Gastroesophageal sphincter (tissue), 4 donors: ENCODE measurements around the gene RPL13. TPM values are rescaled to one million over a fixed set of nuclear protein-coding genes. Genes with fewer than 3 reads are reported as not detected.

Source experiments
- ATAC-seq: fragments of 150-250 bp; one replicate; pipeline ENCODE4 v1.9.1; 2016; ENCODE audit warnings: mild to moderate bottlenecking, moderate library complexity
- H3K27ac ChIP-seq, 4 donors: fragments of 200-600 bp; sonication (generic) in 3 of 4; 1 replicate in 3 of 4; 2 replicates in 1 of 4; pipeline ENCODE4 v1.5.1; 2016 to 2019
- H3K27me3 ChIP-seq: fragments of 200-600 bp; sonication (generic); one replicate; pipeline ENCODE4 v1.5.1; 2019
- H3K36me3 ChIP-seq, 2 donors: fragments of 200-600 bp; sonication (generic); one replicate each; pipeline ENCODE4 v1.5.1; 2019; ENCODE audit warnings: control low read depth in 1 of 2
- H3K4me1 ChIP-seq, 3 donors: fragments of 200-600 bp; sonication (generic); 1 replicate in 2 of 3; 2 replicates in 1 of 3; pipeline ENCODE4 v1.5.1; 2016 to 2019; ENCODE audit warnings: control low read depth in 2 of 3
- H3K4me3 ChIP-seq, 2 donors: fragments of 200-600 bp; sonication (generic); one replicate each; pipeline ENCODE4 v1.5.1; 2019; ENCODE audit warnings: mild to moderate bottlenecking in 1 of 2, moderate library complexity in 1 of 2
- H3K9me3 ChIP-seq, 3 donors: fragments of 200-600 bp; sonication (generic); one replicate each; pipeline ENCODE4 v1.5.1; 2017 to 2019; ENCODE audit warnings: control low read depth in 2 of 3
- EP300 ChIP-seq: sonication (generic); formaldehyde crosslinking; IDR thresholded peaks from one replicate; pipeline ENCODE4 v1.6.1; 2017; ENCODE audit warnings: antibody characterized with exemption, mild to moderate bottlenecking
- POLR2A ChIP-seq, 2 donors: fragments of 450-650 bp; IDR thresholded peaks; one replicate each; pipeline ENCODE4 v1.6.1; 2017; ENCODE audit warnings: antibody characterized with exemption in 2 of 2, mild to moderate bottlenecking in 2 of 2, moderate library complexity in 1 of 2
- POLR2AphosphoS5 ChIP-seq: sonication (generic); formaldehyde crosslinking; IDR thresholded peaks from one replicate; pipeline ENCODE4 v1.6.1; 2017; ENCODE audit warnings: antibody characterized with exemption
- WGBS, 2 donors: methylation state at CpG; one replicate each; pipeline ENCODE4 v1.1.5; 2018; ENCODE audit warnings: low coverage in 1 of 2; 5-methylcytosine and 5-hydroxymethylcytosine counted together
- total RNA-seq, 4 donors: library from RNA; depleted of rRNA; stranded (reverse); fragments of >200 nt; gene quantifications; one replicate each; pipeline ENCODE4 v1.1.0, GENCODE V29; 2016
- TF ChIP-seq, protein P1 (sequence below), 4 experiments: fragments of 200-600 bp in 2 of 4; fragments of 450-650 bp in 2 of 4; sonication (generic) in 1 of 4; IDR thresholded peaks; one replicate each; pipeline ENCODE4 v1.5.1; 2017 to 2019; ENCODE audit warnings: antibody characterized with exemption in 4 of 4, mild to moderate bottlenecking in 2 of 4, moderate library complexity in 2 of 4

RPL13 gene
- total RNA-seq, 4 donors from 2014 or later: 2,888 to 7,342 (median 4,676) TPM

DNA sequence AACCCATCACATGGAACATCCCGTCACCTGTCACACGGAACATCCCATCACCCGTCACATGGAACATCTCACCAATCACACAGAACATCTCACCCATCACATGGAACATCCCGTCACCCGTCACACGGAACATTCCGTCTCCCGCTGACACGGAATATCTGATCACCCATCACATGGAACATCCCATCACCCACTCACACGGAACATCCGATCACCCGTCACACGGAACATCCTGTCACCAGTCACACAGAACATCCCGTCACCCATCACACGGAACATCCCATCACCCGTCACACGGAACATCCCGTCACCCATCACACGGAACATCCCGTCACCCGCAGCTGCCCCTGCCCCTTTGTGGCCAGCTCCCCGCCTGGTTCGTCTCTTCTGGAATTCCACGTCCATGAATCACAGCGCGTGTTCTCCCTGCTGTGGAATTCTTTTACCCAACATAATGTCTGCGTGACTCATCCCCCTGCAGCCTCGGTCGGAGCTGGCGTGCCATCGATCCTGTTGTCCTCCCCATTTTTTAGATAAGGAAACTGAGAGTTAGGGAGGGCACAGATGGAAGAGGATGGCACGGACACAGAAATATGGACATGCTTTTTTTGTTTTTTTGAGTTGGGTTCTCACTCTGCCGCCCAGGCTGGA is 20.7 kb downstream of the RPL13 start:
- Histone ChIP-seq H3K27me3 (peaks cover 37% of the 10 kb centered on the region), H3K9me3 (no peaks in the 10 kb centered on the region), H3K4me3 (no peak overlapping the region), H3K27ac (no peak overlapping the region), H3K36me3 (no peaks in the 10 kb centered on the region), H3K4me1 (peaks cover 0 to 10% (median 0%) of the 10 kb centered on the region in 3 donors)
- TF ChIP-seq EP300 (no peak), POLR2A (IDR thresholded peaks at IDR 0.05) (no peak), POLR2AphosphoS5 (no peak)
- TF ChIP-seq, protein P1, sequence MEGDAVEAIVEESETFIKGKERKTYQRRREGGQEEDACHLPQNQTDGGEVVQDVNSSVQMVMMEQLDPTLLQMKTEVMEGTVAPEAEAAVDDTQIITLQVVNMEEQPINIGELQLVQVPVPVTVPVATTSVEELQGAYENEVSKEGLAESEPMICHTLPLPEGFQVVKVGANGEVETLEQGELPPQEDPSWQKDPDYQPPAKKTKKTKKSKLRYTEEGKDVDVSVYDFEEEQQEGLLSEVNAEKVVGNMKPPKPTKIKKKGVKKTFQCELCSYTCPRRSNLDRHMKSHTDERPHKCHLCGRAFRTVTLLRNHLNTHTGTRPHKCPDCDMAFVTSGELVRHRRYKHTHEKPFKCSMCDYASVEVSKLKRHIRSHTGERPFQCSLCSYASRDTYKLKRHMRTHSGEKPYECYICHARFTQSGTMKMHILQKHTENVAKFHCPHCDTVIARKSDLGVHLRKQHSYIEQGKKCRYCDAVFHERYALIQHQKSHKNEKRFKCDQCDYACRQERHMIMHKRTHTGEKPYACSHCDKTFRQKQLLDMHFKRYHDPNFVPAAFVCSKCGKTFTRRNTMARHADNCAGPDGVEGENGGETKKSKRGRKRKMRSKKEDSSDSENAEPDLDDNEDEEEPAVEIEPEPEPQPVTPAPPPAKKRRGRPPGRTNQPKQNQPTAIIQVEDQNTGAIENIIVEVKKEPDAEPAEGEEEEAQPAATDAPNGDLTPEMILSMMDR (IDR thresholded peaks at IDR 0.05): no peak
- 77 to 80% methylated on average over 26 to 31 of the region's 33 CpGs for WGBS, 2 donors
- ATAC-seq: no peak

DNA sequence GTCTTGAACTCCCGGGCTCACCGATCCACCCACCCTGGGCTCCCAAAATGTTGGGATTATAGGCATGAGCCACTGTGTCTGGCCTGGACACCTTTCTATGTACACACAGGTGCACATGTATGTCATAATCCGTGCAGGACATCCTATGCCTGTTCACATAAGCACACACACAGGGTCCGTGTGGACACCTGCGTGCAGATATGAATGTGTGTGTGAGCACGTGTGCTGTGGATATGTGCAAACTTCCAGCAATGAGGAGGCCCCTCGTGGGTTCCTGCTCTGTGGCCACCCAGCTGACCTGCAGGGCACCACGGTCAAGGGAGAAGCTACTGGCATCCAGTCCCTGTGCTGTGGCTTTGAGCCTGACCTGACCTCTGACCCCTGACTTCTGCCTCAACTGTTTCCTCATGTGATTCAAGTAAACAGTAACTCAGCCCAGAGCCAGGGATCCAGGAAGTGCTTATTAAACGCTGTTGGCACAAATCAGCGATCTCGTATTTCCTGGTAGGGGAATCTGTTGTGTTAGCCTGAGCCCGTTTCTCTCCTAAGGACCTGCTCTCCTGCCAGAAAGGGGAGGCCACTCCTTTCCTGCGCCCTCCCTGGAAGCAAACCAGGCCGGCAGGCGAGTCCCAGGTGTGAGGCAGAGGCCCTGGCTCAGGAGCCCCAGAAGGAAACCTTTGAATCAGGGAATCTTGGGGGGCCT is 21.5 kb downstream of the RPL13 start:
- peaks cover 29% of the 10 kb centered on the region for H3K27me3 ChIP-seq
- TF ChIP-seq POLR2AphosphoS5 (no peak), POLR2A (IDR thresholded peaks at IDR 0.05) (no peak), EP300 (no peak)
- TF ChIP-seq, protein P1 (IDR thresholded peaks at IDR 0.05): no peak
- H3K4me3 ChIP-seq: no peak overlapping the region
- no peak overlapping the region for H3K27ac ChIP-seq
- peak; percentile 23 for ATAC-seq
- H3K4me1 ChIP-seq: peaks cover 0 to 6% (median 0%) of the 10 kb centered on the region in 3 donors
- H3K36me3 ChIP-seq: no peaks in the 10 kb centered on the region
- H3K9me3 ChIP-seq: no peaks in the 10 kb centered on the region
- WGBS, 2 donors: 66% methylated on average over 5 of the region's 15 CpGs; no CpG with 5 or more reads in 1 of the 2 donors

DNA sequence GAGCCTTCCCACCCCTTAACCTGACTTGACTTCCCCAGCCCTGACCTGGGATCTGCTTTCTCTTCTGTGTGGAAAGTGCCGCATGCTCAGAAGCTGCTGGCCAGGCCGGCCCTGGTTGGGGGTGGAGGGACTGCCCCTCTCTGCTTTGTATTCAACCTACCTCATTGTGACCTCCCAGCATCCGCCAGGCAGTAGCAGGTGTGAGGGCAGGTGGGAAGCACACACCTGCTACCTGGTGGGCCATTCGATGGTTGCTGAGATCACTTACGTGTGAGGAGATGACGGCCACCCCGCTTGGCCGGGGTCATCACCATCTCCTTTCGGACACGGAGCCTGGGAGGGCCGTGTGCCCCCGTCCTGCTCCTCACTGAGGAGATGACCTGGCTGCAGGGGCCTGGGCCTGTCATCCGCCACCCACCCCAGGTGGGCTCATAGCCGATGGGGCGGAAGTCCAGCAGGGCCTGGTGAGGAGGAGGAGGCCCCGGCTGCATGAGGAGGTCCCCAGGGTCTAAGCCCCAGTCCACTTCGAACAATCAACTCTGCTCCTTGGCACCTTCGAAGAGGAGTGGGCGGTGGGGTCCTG is 22.2 kb downstream of the RPL13 start:
- H3K36me3 ChIP-seq: no peaks in the 10 kb centered on the region
- TF ChIP-seq EP300 (no peak), POLR2A (IDR thresholded peaks at IDR 0.05) (no peak), POLR2AphosphoS5 (no peak)
- TF ChIP-seq, protein P1 (IDR thresholded peaks at IDR 0.05): no peak
- H3K9me3 ChIP-seq: no peaks in the 10 kb centered on the region
- H3K4me3 ChIP-seq: no peak overlapping the region
- H3K27ac ChIP-seq: no peak overlapping the region
- peaks cover 0 to 6% (median 0%) of the 10 kb centered on the region in 3 donors for H3K4me1 ChIP-seq
- H3K27me3 ChIP-seq: peaks cover 22% of the 10 kb centered on the region
- WGBS, 2 donors: 85% methylated on average over 4 of the region's 19 CpGs; no CpG with 5 or more reads in 1 of the 2 donors
- ATAC-seq: no peak

DNA sequence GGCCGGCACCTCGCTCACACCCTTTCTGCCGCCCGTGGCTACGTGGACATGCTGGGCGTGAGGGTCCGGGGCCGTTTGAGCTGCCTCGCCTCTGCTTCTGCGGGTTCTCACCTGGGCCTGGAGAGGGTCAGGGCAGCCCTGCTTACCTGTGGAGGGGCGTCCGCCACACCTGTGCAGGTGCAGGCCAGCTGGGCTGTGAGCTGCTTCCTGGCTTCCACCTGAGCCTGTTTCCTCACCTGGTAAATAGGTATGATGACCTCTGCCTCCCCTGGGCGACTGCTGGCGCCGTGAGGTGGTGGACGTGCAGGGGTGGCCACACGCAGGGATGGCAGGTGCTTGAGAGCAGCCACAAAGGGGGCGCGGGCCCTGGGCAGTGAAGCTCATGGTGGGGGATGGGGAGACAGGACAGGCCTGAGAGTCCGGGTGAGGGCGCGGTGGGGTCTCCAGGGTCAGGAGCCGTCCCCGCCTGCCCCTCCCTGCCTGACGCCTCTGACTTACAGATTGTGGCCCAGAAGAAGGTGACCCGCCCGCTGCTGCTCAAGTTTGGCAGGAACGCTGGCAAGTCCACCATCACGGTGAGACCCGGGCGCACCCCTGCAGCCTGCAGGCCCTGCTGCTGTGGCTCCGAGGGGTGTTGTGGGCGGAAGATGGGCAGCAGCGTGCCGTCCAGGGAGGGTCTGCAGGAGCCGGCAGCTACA is 22.9 kb downstream of the RPL13 start:
- H3K4me3 ChIP-seq: no peak overlapping the region
- no CpG with 5 or more reads among the region's 36 CpGs for WGBS, 2 donors
- H3K36me3 ChIP-seq: no peaks in the 10 kb centered on the region
- no peak overlapping the region for H3K27ac ChIP-seq
- peaks cover 18% of the 10 kb centered on the region for H3K27me3 ChIP-seq
- H3K4me1 ChIP-seq: peaks cover 0 to 6% (median 0%) of the 10 kb centered on the region in 3 donors
- TF ChIP-seq EP300: no peak
- TF ChIP-seq POLR2AphosphoS5: no peak
- no peak for TF ChIP-seq POLR2A (IDR thresholded peaks at IDR 0.05)
- TF ChIP-seq, protein P1 (IDR thresholded peaks at IDR 0.05): no peak
- ATAC-seq: no peak
- no peaks in the 10 kb centered on the region for H3K9me3 ChIP-seq
